KBM-7 (cell line): ENCODE data around the gene FBXO30.

Experiments
- DNase-seq: peaks from one replicate; pipeline ENCODE4 v3.0.0-alpha.2; 2015
- in situ Hi-C: fragments of 300-500 bp; cut with MboI; formaldehyde crosslinking; loops from 2 replicates; pipeline ENCODE4 v1.14.3; 2020; ENCODE audit warnings: low sequenced_read_pairs, low pct_unique_long_range_greater_than_20kb, mixed read lengths

FBXO30 gene

GRCh38 chr6:145822456-145822855 lies 7.9 kb upstream of the FBXO30 start:
- in situ Hi-C loops: no loop called here
- DNase-seq: no peak

- in situ Hi-C loops: no loop called here
- DNase-seq: no peak
Observed at GRCh38 chr6:145819994-145820393, 5.4 kb upstream of the FBXO30 start.

- in situ Hi-C loops: no loop called here
- DNase-seq: no peak
Observed at GRCh38 chr6:145818796-145819195, 4.2 kb upstream of the FBXO30 start.

DNA sequence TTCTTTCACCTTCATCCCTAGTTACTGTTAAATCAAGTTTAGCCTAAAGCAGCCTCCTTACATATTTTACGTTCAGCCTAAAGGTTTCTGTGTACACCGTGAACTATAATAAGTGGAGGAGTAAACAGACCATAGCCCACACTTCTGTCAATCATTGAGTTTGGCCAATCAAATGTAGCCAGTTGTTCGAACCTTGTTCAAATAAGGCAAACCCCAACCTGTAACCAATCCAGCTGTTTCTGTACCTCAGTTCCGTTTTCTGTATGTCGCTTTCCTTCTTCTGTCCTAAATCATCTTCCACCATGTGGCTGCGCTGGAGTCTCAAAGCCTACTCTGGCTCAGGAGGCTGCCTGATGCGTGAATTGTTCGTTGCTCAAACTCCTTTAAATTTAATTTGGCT lies 1.8 kb upstream of the FBXO30 start:
- no peak for DNase-seq
- in situ Hi-C loops: no loop called here

DNA sequence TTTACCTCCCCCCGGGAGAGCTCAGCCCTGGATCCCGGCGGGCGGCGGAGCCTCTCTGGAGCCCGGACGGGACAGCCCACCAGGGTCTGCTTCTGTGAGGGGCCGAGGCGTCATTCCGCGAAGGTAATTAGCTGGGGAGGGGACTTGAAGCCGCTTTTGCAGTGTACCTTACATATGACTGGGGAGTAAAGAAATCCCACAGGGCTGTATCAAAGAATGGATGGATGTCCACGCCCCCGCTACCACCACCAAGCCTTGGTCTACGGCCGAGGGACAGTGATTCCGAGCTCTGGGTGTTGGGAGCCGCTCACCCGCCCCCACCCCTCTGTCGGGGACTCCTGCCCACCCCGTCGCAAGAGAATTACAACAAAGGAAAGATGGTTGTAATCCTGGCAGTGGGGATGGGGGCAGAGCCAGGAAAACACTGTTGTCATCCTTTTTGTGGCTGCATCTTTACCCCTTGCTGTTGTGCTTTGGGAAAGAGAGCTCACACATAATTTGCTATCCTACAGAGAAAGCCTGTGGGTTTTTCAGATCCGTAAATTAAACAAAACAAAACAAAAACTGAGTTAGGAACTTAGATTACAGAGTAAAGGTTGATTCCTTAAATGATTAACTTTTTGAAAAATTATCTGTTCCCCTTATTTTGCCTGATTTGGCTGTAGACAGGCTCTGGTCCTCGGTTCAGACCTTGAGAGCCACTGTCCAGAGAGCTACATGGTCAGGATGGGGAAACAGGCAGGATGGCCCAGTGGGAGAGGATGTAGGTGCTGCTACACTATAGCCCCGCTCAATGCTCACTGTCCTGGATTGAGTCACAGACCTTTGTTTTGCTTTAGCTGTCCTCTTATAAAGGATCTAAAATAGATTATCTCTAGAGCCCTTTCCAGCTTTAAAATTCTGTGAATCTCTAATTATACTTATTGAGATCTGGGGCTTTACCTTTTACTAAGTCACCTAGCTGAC lies 997 bp upstream of the FBXO30 start:
- no peak for DNase-seq
- in situ Hi-C loops: no loop called here

DNA sequence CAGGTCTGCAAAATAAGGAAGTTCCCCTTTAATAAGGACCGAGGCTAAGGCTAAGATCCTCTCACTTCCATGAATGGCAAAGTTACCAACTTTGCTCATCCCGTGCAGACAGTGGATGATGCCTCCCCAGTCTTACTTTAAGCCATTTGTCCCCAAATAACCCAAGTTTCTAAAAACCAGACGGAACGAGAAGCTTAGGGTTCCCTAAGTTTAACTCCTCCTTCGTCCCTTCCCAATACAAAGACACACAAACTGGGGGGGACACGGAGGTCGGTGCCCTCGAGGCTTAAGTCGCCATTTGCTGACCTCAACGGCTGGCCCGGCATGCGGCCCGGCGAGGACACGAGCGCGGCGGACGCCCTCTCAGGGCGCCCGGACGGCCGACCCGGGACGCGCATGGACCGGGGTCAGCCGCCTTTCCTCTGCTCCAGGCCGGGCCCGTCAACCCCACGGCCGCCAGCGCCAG lies 527 bp downstream of the FBXO30 start:
- DNase-seq: peak; percentile 85
- in situ Hi-C loops: no loop called here

- DNase-seq: peak; percentile 51
- in situ Hi-C loops: no loop called here
Observed at GRCh38 chr6:145813285-145814034, 1.1 kb downstream of the FBXO30 start.

DNA sequence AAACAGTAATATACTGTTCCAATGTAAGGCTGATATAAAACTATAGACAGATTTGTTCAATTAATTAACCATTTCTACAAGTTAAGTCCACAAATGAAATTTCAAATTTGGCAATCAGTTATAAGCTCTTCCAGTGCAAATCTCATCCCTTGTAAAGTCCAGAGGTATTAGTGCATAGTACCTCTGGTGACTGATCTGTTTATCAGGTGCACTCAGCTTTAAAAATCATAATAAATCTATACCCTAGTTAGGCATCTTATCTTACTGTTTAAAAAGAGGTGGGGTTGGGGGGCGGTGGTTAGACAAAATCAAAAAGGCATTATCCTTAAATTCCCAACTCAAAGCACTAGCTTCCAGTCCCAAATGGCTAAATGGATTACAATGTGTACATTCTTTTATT lies 2.9 kb downstream of the FBXO30 start:
- in situ Hi-C loops: no loop called here
- DNase-seq: no peak

GRCh38 chr6:145809785-145810184 lies 4.8 kb downstream of the FBXO30 start:
- in situ Hi-C loops: no loop called here
- no peak for DNase-seq

DNA sequence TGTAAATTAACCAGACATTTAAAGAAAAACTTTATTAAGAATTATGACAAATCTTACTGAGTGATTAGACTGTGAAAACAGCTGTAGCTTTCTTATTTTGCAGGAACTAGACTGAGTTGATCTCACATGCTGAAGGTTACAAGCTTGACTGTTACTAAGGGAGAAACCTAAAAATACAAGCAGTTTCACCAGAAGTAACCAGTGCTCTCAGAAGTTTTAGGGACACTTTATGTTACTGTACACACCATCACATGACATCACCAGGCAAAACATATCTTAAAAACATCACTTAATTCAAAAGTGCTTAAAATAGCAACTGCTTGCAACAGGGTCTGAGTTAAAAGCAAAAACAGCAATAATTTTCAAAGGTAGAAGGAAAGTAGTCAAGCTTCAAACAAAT lies 5.4 kb downstream of the FBXO30 start:
- no peak for DNase-seq
- in situ Hi-C loops: no loop called here

GRCh38 chr6:145808239-145808638 lies 6.4 kb downstream of the FBXO30 start:
- no peak for DNase-seq
- in situ Hi-C loops: no loop called here

- in situ Hi-C loops: no loop called here
Observed at GRCh38 chr6:145802141-145802540, 12.5 kb downstream of the FBXO30 start.

DNA sequence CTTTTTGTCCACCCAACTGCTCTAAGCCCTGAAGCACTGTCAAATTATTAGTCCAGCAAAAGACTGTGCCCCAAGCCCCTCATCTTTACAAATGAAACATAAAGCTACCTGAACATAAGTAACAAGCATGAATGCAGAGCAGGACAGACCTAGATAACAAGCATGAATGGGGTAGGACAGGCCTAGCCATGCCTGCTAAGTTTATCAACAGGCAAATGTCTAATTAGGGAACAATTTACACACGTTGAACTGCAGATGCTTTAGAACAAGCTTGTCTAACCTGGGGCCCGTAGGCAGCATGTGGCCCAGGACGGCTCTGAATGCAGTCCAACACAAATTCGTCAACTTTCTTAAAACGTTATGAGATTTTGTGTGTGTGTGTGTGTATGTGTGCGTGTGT lies 13.6 kb downstream of the FBXO30 start:
- in situ Hi-C loops: no loop called here
- no peak for DNase-seq

More at GRCh38 chr6:145802141-145802540, 12.5 kb downstream of the FBXO30 start:
- DNase-seq: no peak

GRCh38 chr6:145798530-145798929 lies 16.1 kb downstream of the FBXO30 start:
- no peak for DNase-seq
- in situ Hi-C loops: no loop called here

DNA sequence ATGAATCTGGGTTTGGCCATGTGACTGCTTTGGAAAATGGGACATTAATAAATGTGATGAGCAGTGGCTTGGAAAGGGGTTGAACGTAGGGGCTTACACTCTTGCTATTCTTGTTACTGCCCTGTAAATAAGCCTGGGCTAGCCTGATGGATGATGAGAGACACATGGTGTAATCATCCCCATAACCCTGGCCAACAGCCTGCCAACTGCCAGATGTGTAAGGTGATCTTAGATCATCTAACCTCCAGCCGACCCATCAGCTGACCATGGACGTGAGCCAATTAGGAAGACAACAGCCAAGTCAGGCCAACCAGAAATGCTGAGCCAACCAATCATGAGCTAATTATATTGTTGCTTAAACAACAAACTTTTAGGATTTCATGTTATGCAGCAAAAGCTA lies 25.2 kb downstream of the FBXO30 start:
- in situ Hi-C loops: no loop called here
- no peak for DNase-seq

DNA sequence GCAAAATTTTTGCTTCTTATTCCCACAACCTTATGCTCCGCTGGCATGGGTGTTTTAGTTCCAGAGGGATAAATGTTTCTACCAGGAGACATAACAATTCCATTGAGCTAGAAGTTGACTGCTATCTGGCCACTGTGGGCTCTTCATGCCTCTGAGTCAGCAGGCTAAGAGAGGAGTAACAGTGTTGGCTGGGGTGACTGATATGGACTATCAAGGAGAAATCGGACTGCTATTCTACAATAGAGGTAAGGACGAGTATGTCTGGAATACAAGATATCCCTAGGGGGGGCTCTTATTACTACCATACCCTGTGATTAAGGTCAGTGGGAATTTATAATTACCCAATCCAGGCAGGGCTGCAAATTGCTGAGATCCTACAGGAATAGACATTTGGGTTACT lies 26.9 kb downstream of the FBXO30 start:
- no peak for DNase-seq
- in situ Hi-C loops: no loop called here

DNA sequence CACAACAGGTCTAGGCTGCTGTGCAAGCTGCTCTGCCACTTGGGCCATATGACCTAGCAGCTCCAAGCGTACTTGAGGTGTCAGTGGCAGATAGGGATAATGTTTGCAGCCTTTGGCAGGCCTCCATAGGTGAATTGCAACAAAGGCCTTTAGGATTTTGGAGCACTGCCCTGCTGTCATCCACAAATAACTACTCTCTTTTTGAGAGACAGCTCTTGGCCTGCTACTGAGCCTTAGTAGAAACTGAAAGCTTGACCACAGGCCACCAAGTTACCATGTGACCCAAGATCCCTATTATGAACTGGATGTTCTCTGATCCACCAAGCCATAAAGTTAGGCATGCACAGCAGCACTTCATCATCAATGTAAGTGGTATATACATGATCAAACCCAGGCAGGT lies 29.9 kb downstream of the FBXO30 start:
- no peak for DNase-seq
- in situ Hi-C loops: no loop called here

DNA sequence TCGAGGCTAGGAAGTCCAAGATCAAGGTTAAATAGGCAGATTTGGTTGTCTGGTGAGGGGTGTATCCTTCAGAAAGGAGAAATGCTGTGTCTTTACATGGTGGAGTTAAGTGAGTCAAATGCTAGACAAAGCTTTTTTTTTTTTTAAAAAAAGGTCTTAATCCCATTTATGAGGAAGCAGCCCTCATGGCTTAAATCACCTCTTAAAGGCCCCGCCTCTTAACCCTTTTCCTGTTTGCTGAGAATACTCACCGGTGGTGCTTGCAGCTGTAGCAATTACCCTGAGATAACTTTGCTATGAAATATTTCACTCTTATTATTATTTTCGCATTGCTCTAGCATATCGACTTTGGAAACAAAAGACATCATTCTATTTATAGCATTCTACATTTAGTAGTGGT lies 30.8 kb downstream of the FBXO30 start:
- DNase-seq: peak; percentile 46
- in situ Hi-C loops: no loop called here

- no peak for DNase-seq
- in situ Hi-C loops: no loop called here
Observed at GRCh38 chr6:145772846-145773245, 41.7 kb downstream of the FBXO30 start.

- DNase-seq: no peak
- in situ Hi-C loops: no loop called here
Observed at GRCh38 chr6:145765449-145765848, 49.1 kb downstream of the FBXO30 start.
